GM08714 (cell line): ENCODE data around the gene SHB.

Experiments used
- H3K4me3 ChIP-seq: fragments of 200-500 bp; sonication (Bioruptor generic); 2 replicates; pipeline ENCODE4 v1.5.1; 2014; ENCODE audit warnings: mild to moderate bottlenecking, low read length, inconsistent platforms
- ZNF274 ChIP-seq: IDR thresholded peaks from 2 replicates; pipeline ENCODE4 v1.6.1; 2012; ENCODE audit warnings: mild to moderate bottlenecking, low read depth, low read length

Gene SHB

DNA sequence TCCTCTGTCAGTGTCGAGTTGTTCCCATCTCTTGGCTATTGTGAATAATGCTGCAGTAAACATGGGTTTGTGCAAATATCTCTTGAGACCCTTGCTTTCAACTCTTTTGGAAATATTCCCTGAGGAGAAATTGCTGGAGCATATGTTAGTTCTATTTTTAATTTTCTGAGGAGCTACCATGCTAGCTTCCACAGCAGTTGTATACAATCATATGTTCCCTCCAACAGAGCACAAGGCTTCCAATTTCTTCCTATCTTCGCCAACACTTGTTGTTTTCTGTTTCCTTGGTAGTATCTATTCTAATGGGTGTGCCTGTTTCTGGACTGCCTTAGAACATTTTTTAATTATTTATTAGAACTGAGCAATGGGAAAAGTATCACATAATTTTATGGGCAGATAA, 23.6 kb upstream of the SHB start:
- TF ChIP-seq ZNF274: no peak
- H3K4me3 ChIP-seq: no peak overlapping the region

DNA sequence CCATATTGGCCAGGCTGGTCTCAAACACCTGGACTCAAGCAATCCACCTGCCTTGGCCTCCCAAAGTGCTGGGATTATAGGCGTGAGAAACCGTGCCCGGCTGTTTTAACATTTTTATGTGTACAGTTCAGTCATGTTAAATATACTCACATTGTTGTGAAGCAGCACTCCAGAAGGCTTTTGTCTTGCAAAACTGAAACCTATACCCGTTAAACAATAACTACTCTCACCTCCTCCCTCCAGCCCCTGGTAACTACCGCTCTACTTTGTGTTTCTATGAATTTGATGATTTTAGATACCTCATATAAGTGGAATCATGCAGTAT, 23.1 kb upstream of the SHB start:
- no peak overlapping the region for H3K4me3 ChIP-seq
- no peak for TF ChIP-seq ZNF274

DNA sequence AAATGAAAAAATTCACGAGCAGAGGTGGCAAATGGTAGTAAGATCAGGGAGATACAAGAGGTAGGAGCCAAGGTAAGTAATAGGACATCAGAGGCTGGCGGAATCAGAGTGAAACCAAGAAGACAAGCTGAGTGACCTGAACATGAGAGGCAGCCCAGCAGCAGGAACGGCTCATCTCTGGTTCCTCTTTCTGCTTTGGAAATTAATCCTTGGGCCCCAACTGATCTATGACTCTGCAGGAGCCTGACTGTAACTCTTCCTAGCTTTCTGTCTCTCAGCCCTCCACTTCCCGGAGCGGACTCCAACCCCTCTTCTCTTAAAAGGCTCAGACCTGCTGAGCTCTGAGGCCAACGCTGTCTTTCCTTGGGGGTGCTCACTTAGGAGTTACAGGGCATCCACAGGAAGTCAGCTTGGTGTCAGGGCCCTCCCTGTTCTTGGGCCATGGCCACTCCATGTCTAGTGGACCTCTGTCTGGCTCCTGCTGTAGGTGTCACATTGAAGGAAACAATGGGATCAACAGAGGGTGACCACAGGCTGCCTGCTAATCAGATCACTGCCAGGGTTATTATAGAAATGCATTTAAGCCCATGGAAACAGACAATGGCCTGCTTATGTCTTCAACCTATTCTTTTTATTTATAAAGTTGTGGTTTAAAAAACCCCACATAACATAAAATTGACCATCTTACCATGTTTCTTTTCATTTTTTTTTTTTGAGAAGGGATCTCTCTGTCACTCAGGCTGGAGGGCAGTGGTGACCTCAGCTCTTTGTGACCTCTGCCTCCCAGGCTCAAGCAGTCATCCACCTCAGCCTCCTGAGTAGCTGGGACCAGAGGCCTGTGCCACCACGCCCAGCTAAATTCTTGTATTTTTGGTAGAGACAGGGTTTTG, 22.5 kb upstream of the SHB start:
- TF ChIP-seq ZNF274: no peak
- H3K4me3 ChIP-seq: no peak overlapping the region

DNA sequence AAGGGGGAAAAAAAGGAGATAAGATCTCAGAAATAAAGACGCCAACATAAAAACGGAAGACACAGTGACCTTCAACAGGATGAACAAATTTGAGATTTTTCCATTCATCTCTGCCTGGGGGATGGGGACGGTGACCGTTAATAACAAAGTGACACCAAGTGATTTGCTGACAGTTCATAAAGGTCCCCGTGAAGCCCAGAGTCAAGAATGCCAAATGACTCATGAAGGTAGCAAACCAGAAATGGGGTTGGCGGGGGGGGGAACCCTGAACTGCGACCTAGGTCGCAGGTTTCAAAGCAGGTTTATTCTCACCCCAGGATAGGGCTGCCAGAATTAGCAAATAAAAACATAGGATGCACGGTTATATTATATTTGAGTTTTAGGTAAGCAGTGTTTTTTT, 21.1 kb upstream of the SHB start:
- H3K4me3 ChIP-seq: no peak overlapping the region
- TF ChIP-seq ZNF274: no peak

DNA sequence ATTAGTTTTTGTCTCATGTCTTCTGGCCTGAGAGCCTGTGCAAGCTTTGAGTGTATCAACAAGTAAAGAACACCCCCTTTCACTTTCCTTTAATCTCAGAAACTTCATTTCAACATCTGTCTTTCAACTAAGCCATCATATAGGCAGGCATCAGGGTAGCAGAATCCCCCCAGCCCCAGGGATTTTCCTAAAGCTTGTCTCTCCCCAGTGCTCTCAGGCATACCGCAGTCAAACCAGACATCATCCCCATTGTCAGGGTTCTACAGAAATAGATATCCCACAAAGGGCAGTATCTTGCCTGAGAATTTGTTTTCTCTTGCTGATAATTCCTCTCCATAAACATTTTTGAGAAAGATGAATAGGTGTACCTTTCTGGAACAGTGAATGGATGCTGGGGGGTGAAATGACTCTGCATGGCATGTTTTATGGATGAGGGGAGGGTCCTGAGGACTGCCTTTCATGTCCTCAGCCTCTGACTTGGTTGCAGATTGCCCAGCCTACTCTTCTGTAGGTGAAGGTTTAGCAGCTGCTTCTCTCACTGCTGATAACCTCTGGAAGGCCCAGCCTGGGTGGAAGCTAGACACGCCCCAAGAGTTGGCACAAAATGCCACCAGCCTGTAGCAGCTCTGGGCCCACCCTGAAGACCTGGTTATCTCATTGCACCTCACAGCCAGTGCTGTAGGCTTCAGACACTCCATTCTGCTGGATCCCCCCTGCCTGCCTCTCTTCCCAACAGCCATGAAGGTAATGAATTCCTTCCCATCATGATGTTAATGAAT, 20.5 kb upstream of the SHB start:
- H3K4me3 ChIP-seq: no peak overlapping the region
- no peak for TF ChIP-seq ZNF274

DNA sequence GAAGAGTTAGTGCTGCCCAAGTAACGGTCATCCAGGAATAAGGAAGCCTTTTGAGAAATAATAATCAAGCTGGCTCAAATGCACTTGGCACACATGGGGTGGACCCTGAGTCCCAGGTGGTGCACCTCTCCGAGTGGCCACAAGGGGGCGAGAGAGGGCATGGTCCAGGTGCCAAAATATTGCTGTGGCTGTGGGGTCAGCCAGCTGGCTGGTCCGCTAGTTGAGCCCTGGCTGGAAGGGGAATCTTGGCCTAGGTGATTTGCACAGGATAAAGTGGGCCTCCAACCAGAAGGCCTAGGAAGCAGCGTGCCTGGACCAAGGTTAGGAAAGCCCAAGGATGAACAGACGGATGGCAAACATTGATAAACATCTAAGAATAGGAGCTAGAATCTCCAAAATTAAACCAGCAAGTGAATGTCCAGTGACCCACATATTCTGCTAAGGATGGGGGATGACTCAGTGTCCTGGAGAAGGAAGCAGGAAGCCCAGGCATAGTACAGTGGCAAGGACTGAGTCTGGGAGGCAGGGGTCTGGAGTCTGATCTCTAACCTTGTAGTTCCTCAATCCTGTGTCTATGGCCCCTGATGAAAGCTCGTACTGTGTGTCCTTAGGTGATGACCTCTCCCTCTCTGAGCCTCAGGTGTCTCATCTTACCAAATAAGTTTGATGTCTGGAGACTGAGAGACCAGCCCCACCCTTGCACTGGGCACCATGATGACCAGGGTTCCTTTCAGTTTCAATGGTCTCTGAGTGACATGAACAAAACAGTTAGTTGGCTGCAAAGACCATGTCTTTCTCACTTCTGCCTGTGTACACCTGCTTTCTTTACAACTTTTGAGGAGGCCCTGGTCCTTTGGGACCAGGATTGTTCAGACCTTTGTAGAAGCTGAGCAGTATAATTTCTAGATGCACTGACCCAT, 19.2 kb upstream of the SHB start:
- TF ChIP-seq ZNF274: no peak

DNA sequence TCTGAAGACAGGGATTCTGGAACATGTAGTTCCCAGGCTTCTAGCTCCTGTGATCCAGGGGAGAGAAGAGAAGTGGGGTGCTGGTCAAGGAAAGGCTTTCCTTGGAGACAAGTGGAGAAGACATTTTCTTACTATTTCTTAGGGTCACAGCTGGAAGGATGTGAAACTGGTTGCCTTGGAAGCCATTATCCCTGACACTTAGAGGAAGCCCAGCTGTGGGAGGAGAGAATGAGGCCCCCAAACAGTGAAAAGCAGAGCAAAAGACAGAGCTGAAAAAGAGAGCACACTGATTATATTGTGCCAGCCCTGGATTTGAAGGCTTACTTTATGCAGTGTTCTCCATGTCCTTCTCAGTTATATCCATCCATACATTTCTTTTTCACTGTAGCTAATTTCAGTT, 17.5 kb upstream of the SHB start:
- H3K4me3 ChIP-seq: no peak overlapping the region
- TF ChIP-seq ZNF274: no peak

More for the DNA sequence above, 19.2 kb upstream of the SHB start:
- H3K4me3 ChIP-seq: no peak overlapping the region

DNA sequence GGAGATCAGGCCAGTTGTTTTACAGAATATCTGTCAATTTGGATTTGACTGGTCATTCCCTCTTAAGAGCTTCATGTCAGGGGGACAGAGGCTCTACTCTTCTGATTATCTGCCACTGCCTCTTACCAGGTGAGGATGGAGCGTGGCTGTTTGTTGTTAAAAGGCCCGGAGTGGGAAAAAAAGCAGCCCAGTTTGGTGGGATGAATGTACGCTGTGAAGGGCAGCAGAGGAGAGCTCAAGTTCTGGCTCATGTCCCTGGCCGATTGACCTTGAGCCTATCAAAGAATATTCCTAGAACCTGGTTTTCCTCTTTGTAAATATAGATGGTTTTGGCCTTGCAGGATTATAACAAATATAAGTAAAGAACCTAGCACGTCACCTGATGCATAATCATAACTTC, 16.3 kb upstream of the SHB start:
- no peak for TF ChIP-seq ZNF274
- no peak overlapping the region for H3K4me3 ChIP-seq

DNA sequence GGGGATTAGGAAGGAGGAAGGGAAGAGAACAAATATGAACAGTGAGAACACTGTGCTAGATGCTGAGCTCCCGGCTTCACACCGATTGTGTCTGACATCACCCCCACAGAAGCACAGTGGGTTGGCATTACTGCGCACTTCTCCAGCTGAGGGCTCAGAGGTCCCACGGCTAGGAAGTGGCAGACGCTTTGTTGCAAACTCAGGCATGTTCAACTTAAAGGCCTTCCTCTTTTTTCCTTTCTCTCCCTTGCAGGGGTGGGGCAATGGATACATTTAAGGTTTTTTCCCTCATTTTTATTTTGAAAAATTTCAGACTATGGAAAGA, 15.5 kb upstream of the SHB start:
- TF ChIP-seq ZNF274: no peak
- no peak overlapping the region for H3K4me3 ChIP-seq

DNA sequence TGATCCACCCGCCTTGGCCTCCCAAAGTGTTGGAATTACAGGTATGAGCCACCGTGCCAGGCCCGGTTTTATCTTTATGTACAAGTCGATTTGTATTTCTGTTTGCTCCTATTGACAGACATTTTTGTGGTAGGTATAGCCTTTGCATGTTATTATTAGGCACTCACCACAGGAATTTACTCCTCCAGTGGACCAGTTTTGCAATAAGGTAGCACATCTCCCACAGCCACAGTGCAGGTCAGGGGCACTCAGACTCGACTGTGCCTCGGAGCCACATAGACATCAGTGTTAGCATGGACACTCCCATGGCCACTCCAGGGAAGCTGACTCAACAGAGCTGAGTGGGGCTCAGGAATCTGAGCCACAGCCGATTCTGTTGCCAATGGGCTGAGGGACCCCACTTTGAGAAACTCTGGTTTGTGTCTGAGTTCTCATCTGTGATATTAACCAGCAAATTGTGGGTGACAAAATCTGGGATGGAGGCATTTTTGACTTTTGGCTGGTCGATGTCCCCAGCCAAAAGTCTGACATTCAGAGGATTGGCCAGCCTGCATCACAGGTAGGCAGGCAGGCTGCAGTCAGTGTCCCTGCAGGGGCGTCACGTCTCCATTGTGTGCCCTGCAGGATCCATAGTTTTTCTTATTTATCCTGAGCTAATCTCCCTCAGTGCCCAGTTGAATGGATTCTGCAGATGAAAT, 15.0 kb upstream of the SHB start:
- no peak overlapping the region for H3K4me3 ChIP-seq
- TF ChIP-seq ZNF274: no peak

DNA sequence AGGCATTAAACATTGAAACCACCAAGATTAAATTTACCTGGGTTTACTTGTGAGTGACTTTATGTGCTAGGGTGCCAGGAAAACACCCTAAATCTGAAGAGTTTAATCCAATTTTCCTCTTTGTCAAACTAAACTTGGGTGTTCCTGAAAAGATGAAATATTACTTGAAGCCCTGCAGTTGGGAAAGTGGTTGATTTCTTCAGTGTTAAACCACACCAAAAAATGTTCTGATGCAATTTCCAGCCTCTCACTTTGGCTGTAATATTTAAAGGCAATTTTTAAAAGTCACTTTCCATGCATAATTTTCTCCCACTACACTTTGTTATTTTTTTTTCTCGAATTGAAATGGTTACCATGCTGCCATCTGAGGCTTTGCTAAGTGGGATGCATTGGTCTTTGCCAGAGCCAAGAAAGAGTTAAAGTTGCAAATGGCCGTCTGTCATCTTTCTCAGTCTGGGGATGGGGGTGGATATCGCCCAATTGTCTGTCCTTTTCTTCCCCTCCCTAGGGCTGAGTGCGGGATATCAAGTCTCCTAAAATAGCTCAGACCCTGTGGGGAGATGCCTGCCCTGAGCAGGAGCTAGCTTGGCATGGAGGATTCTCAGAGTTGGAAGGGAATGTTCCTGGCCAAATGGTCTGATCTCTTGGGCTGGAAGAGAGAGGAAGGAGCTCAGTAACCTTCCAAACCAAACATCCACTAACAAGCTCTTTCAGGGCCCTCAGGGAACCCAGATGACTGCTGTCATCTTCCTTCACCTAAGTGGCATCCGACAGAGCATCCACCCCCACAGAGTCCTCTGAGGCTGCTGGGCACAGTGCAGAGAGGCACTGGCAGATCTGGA, 13.6 kb upstream of the SHB start:
- TF ChIP-seq ZNF274: no peak
- H3K4me3 ChIP-seq: no peak overlapping the region

DNA sequence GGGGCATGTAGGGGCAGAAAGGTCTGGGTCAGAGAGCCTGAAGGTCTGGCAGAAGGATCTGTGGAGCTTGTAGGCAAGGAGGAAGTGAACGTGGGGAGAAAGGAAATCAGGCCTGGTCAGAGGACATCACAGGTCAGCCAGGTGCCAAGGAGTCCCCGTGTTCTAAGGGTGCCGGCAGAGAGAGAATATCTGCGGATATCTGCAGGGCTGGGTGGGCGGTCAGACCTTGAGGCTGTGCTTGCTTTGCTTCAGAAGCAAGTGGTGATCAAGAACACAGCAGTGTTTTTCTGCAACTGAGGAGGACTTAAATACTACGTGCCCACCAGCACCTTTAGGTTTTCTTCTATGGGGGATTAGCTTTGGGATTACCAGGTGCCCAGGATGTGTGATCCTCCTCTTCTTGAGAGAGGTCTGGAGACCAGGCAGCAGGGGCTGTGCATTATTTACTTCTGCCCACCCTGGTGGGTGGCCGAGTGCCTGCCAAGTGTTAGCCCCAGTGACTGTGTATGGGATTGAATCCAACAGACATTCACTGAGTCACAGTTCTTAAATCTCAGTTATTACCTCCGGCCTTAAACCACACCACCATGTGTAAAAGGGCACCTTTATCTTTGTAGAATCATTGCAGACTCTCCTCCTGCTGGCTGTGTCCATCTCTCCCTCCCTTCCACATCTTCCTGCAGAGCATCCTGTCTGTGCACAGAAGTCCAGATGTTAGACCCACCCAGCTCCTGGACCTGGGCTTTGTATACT, 12.5 kb upstream of the SHB start:
- no peak overlapping the region for H3K4me3 ChIP-seq
- TF ChIP-seq ZNF274: no peak
